Prostate gland (tissue), 2 donors: Measurements from ENCODE around the gene SCFD2.

ENCODE experiments used
- POLR2A ChIP-seq: fragments of 450-650 bp; IDR thresholded peaks from one replicate; pipeline ENCODE4 v1.6.1; 2016; ENCODE audit warnings: antibody characterized with exemption, mild to moderate bottlenecking
- TF ChIP-seq, protein P1 (sequence below), 4 experiments: fragments of 200-600 bp in 2 of 4; fragments of 450-650 bp in 2 of 4; sonication (generic) in 2 of 4; IDR thresholded peaks; 1 replicate in 3 of 4; 2 replicates in 1 of 4; pipeline ENCODE4 v1.5.1; 2016 to 2019; ENCODE audit warnings: antibody characterized with exemption in 4 of 4, mild to moderate bottlenecking in 2 of 4, moderate library complexity in 2 of 4

DNA sequence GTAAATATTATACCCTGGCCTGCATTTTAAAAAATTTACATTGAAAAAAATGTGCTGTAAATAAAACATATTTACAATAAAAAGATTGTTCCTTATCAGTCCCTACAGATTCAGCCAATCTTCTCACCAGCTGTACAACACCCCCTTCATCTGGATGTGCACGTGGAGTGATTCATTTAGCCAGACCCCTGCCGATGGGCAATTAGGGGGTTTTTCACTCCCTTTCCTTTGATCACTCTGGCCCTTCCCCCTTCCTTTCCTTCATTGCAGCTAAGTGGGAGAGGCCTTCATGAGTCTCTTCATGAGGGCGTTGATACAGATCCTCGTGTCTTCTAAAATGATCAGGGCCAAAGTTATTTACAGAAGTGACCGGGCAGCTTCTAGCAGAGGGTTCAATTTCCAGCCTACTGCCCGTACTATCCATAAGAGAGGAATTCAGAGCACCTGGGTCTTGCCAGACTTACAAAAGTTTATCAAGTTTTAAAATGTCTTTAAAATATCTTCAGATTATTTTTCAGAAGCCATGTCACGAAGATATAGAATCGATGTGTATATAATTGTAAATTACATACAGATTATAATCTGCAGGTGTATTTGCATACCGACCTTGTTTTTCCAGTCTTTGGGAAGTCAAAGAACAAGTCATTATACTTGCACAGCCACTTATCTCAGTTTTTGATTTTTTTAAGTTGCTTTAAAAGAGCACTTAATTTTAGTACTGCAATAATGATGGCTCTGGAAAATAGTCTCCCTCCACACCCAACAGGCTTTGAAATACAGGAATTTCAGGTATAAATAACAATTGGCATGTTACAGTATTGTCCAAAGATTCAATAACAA, 525.1 kb downstream of the SCFD2 start:
- TF ChIP-seq POLR2A, result no peak
- TF ChIP-seq, protein P1, sequence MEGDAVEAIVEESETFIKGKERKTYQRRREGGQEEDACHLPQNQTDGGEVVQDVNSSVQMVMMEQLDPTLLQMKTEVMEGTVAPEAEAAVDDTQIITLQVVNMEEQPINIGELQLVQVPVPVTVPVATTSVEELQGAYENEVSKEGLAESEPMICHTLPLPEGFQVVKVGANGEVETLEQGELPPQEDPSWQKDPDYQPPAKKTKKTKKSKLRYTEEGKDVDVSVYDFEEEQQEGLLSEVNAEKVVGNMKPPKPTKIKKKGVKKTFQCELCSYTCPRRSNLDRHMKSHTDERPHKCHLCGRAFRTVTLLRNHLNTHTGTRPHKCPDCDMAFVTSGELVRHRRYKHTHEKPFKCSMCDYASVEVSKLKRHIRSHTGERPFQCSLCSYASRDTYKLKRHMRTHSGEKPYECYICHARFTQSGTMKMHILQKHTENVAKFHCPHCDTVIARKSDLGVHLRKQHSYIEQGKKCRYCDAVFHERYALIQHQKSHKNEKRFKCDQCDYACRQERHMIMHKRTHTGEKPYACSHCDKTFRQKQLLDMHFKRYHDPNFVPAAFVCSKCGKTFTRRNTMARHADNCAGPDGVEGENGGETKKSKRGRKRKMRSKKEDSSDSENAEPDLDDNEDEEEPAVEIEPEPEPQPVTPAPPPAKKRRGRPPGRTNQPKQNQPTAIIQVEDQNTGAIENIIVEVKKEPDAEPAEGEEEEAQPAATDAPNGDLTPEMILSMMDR (IDR thresholded peaks at IDR 0.05), result no peak
